KG1 (cell line): ENCODE data around the gene SLC30A7.
"Not testable (repeated sequence)": the region's sequence is repeated elsewhere in the genome, so short reads cannot be mapped to it uniquely, and the experiment has no call there.

ENCODE experiments used
- DNase-seq: peaks from one replicate; lab custom pipeline; 2025; lab: John Stamatoyannopoulos, UW

The SLC30A7 gene

DNA sequence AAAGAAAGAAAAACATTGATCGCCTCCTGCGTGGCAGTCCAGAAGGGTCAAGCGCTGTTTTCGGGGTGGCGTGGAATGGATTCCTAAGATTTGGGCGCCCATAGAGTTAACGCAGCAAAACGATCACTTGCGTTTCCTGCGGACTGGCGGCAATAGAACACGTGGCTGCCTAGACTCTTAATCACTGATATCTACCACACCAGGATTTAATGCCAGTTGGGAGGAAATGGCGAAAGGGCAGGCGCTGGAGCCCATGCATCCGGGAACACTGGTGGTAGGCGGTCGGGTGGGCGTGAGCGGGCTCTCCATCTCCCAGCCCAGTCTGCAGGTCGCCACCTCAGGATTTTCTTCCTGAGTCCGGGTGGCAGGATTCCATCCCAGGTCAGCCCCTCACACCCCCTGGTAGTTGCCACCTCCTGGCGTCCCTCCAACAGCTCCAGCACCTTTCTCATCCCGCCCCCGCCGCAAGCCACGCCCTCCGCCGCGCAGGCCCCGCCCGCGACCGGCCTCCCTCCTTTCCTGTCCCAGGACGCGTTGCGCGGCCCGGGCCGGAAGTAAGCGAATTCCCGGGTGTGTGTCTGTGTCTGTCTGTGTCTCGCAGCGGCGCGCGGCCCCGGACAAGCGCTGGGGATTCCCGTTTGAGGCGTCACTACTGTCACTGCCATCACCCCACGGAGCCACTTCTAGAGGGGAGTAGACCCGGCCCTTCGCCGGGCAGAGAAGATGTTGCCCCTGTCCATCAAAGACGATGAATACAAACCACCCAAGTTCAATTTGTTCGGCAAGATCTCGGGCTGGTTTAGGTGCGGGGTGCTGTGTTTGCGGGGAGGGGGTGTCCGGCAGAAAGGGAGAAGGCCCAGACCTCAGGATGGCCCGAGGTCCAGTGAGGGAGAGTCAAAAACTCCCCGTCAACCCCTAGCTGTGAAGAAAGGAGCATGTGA is at the start of gene SLC30A7:
SLC30A7 (plus strand) TSS at position 551 of the 941 bp plus-strand sequence; CDS start at position 724, 173 bp downstream.
- DNase-seq = peak; percentile 87

DNA sequence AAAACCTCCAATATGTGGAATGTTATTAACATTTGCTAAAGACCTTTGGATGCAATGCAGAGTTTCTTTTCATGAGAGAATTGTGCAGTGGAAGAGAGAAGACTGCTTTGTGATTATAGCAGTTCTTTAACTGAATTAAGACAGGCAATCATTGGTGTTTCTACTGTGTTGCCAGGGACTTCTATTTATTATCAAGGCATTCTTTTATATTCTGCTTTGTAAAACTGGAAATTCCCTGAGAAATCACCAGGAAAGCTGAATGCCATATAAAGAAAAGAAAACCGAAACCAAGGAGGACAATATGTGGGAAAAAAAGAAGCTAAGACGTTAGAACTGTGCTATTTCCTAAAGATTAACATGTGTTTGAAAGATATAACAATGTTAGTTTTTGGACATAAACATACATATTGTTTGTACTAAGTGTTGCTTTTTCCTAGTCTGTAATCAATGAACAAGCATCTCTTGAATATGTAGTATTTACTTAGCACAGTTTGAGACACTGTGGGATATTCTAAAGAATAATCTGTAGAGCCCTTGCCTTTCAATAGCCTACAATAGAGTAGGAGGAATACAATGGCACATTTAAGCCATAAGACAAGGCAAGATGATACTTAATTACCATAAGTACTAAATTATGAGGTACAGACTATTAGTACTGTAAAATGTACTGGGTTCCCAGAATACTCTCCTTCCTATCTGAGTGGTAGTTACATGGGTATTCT is 48.4 kb upstream of the SLC30A7 start:
- DNase-seq = no peak

GRCh38 chr1:100851726-100852125 is 44.2 kb upstream of the SLC30A7 start:
- no peak for DNase-seq

GRCh38 chr1:100852976-100853375 is 42.9 kb upstream of the SLC30A7 start:
- DNase-seq = no peak

DNA sequence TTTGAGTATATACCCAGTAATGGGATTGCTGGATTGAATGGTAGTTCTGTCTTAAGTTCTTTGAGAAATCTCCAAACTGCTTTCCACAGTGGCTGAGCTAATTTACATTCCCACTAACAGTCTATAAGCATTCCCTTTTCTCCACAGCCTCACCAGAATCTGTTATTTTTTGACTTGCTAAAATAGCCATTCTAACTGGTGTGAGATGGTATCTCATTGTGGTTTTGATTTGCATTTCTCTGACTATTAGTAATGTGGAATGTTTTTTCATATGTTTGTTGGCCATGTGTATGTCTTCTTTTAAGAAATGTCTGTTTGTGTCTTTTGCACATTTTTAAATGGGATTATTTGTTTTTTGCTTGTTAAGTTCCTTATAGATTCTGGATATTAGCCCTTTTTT is 40.8 kb upstream of the SLC30A7 start:
- DNase-seq = not testable (repeated sequence)

DNA sequence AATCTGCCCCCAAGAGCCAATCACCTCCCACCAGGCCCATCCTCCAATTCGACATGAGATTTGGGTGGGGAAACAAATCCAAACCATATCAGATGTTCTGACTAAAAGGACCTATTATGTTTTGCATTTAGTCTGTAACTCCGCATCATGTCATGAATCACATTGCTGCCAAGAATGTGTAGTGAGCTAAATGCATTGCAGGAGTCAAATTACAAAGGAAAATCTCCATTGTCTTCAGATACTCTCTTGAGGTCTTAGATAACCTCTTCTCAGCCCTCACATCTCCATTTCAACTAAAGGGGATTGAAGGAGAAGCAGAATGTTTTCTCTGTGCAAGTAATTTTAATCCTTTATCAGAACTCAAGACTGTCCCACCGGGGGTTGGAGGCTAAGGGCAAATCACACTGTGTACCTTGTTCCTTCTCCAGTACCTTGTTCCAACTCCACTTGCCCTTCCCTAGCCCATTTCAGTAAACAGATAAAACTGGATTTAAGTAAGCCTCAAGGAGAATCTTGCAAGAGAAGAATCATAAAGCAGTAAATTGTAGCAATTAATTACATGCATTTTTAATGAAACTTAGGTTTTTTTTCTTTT is 35.4 kb upstream of the SLC30A7 start:
- DNase-seq = no peak

- no peak for DNase-seq
These were observed 34.5 kb upstream of the SLC30A7 start for GRCh38 chr1:100861379-100861778.

DNA sequence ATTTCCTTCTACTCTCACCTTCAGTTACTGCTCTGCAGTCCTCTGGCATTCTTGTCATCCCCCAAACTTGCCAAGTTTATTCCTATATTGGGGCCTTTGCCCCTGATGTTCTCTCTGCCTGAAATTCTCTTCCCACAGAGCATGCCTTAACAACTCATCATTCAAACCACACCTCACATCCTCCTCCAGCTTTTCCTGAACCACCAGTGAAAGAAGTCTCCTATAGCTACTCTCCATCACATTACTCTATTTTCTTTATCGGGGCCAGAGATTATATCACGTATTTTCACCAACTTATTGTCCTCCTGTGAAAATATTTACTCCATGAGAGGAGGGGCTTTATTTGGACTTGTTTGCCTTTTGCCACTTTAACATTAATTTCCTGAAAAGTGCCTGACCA is 33.3 kb upstream of the SLC30A7 start:
- no peak for DNase-seq

GRCh38 chr1:100866041-100866900 is 29.6 kb upstream of the SLC30A7 start:
- peak; percentile 25 for DNase-seq

DNA sequence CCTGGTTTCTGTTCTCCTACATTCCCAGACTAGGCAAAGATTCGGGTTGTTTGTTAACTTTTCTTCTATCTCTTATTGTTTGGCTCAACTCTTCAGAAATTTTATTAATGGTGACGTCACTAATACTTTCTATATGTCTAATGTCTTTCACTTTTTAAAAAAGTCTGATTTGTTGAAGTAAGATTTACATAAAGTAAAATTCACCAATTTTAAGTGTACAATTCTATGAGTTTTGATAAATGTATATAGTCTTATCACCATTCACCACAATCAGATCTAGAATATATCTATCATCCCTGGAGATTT is 29.0 kb upstream of the SLC30A7 start:
- no peak for DNase-seq

DNA sequence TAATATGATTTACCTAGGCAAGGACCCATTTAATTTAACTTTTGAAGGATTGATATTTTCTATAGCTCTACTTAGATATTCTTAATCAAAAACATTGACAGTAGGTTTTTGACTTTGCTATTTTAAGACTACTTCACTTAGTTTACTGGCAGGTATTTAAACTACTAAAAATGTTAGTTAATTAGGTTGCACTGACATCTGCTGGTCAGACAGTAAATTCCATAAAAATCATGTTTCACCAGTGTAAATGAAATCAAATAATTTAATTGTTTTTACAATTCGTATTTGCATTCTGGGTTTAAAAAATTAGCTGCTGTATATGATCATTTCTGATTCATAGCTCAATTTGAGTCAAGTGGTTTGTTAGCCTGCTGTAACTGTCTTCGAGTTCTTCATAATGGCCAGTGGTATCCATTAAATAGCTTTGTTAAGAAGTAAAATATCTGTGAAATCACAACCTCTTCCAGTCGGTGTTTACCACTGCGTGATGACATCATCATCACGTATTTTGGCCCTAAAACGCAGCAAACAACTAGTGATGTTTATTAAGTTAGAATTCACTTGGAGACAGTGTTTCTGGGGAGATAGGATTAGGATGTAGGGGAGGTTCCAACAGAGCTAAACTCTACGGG is 27.4 kb upstream of the SLC30A7 start:
- DNase-seq = no peak

DNA sequence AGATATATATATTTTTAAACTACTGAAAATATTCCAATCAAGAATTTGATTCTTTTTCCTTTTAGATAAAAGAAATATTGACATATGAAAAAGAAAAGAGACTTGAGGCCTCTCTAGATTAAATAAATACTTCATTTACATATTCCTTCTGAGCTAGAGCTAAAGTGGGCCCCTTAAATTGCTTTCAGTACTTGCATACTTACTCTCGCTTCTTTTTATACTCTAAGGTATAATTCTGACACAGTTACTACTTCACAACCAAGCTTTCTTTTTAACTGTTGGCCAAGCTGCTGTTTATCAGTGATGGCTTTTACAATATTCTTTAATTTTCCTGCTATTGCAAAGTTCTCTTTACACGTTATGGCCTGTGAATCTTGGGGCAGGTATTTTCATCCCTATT is 25.9 kb upstream of the SLC30A7 start:
- DNase-seq = no peak

DNA sequence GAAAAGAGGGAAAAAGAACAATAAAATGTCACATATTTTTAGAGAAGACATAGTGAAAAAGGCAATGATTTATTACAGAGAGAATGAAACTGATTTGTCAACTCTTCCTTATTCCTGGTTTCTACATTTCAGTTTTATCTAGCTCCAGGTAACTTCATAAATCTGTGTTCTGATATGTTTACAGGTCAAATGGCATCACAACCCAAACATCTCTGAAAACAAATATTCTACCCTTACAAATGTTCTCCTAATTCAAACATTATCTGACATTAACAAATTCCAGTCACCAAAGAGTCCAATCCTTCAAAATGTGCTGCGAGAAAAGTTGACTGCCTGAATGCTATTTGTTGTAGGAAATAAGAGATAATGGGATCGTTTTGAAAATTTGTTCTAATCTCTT is 21.5 kb upstream of the SLC30A7 start:
- DNase-seq = no peak

GRCh38 chr1:100875228-100875627 is 20.7 kb upstream of the SLC30A7 start:
- DNase-seq = no peak

GRCh38 chr1:100876291-100876690 is 19.6 kb upstream of the SLC30A7 start:
- no peak for DNase-seq

DNA sequence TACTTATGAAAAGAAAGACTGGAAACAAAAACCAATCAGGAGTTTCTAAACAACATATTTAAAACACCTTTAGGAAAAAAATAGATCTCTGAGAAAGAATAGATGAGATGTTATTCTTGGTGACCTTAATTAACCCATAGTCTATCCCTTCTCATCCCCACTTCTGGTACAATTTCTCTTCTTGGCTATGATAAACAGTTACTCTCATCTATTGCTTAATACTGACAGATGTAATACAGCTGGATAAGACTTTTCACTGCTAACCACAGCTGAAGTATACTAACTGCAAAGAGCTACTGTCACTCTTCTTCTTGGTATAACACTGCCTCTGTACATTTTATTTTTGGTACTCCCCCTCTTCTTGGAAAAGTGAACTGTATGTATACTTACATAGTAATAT is 16.5 kb upstream of the SLC30A7 start:
- no peak for DNase-seq

DNA sequence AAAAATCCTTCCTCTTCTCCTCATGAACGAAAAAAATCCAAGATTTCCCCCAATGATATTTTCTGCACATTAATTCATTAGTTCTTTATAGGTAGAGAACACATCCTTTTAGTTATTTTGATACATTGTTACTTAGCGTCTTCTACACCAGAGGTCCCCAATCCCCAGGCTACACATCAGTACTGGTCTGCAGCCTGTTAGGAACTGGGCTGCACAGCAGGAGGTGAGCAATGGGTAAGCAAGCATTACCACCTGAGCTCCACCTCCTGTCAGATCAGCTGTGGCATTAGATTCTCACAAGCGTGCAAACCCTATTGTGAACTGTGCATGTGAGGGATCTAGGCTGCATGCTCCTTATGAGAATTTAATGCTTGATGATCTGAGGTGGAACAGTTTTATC is 14.2 kb upstream of the SLC30A7 start:
- no peak for DNase-seq

GRCh38 chr1:100882698-100883097 is 13.2 kb upstream of the SLC30A7 start:
- DNase-seq = no peak

- DNase-seq = no peak
These were observed 11.9 kb upstream of the SLC30A7 start for GRCh38 chr1:100883963-100884362.

DNA sequence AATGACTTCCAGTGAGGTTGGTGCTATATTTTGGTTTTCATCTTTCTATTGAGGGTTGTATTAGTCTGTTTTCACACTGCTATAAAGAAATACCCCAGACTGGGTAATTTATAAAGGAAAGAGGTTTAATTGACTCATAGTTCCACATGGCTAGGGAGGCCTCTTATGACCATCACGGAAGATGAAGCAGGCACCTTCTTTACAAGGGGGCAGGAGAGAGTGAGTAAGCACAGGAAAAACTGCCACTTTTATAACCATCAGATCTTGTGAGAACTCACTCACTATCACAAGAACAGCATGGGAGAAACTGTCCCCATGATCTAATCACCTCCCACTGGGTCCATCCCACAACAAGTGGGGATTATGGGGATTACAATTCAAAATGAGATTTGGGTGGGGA is 6.9 kb upstream of the SLC30A7 start:
- DNase-seq = not testable (repeated sequence)

- not testable (repeated sequence) for DNase-seq
These were observed 5.9 kb upstream of the SLC30A7 start for GRCh38 chr1:100889869-100890482.
